IPS-NIHi7 (cell line): Measurements from ENCODE around the gene CCR5AS.
"Not testable (repeated sequence)": the region's sequence is repeated elsewhere in the genome, so short reads cannot be mapped to it uniquely, and the experiment has no call there.

ENCODE experiments used
- DNase-seq: peaks from one replicate; pipeline ENCODE4 v3.0.0; 2012; ENCODE audit warnings: mixed read lengths; ENCODE audit errors: extremely low spot score

CCR5AS gene

GRCh38 chr3:46405301-46406019 is 1.4 kb downstream of the CCR5AS start:
- DNase-seq = no peak

DNA sequence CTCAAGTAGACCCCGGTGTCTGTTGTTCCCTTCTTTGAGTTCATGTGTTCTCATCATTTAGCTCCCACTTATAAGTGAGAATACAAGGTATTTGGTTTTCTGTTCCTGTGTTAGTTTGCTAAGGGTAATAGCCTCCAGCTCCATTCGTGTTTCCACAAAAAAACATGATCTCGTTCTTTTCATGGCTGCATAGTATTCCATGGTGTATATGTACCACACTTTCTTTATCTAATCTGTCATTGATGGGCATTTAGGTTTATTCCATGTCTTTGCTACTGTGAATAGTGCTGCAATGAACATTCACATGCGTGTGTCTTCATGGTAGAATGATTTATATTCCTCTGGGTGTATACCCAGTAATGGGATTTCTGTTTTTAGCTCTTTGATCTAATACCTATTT is 4.0 kb downstream of the CCR5AS start:
- DNase-seq = not testable (repeated sequence)

DNA sequence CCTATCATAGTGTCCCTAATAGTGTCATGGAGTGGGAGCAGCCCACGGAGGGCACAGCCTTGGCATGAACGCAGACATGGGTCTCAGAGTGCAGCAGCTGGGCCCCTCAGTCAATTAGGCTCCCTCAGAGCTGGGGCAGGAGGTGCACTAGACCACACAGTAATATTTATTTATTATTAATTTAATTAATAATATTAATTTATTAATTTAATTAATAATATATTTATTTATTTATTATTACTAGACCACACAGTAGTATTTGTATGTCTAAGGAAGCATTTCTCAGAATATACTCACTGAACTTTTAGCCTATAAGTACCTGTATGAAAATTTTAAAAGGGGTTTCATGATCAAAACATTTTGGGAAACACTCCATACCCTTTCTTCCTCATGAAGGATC is 5.3 kb downstream of the CCR5AS start:
- no peak for DNase-seq

DNA sequence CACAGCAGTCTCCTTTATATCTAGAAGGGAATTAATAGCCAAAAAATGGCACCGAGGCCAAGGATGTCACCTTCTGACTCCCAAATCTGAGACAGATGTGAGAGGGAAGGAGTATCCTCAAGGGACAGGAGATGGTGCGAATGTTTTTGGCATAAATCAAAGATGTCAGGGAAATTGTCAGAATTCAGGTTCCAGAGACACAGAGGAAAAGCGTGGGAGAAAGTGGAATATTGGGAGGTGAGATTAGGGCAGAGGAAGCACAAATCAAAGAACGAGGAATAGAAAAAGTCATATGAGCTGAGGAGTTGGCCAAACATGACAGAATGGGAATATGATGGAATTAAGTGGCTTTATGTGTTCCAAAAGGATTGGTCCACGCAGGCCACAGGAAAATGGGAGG is 6.0 kb downstream of the CCR5AS start:
- no peak for DNase-seq

- no peak for DNase-seq
Measured at GRCh38 chr3:46400000-46400734, 6.7 kb downstream of the CCR5AS start.

DNA sequence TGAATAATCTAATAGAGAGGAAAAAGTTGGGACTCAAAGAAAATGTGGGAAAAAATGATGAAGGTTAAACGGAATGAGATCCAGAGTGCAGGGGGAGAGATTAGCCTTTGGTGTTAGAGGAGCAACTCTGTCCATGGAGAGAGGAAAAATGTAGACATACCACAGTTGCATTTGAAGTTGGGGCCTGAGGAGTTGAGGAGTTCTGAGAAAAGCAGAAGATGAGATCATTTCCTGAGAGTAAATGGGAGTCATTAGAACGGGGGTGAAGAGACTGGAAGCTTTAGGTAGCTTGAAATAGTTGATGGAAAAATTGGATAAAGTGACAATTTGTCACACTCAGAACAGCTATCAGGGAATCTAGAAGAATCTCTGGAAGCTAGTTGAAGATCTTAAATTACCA is 7.3 kb downstream of the CCR5AS start:
- DNase-seq = no peak

- DNase-seq = no peak
Measured at GRCh38 chr3:46399098-46399497, 7.8 kb downstream of the CCR5AS start.

GRCh38 chr3:46398186-46398955 is 8.5 kb downstream of the CCR5AS start:
- no peak for DNase-seq

GRCh38 chr3:46397111-46397510 is 9.8 kb downstream of the CCR5AS start:
- no peak for DNase-seq

GRCh38 chr3:46395766-46396530 is 10.9 kb downstream of the CCR5AS start:
- DNase-seq = no peak

- DNase-seq = no peak
Measured at GRCh38 chr3:46395210-46395661, 11.6 kb downstream of the CCR5AS start.

GRCh38 chr3:46393554-46394434 is 13.1 kb downstream of the CCR5AS start:
- peak; percentile 55 for DNase-seq

- DNase-seq = no peak
Measured at GRCh38 chr3:46393011-46393410, 13.9 kb downstream of the CCR5AS start.

GRCh38 chr3:46391526-46391925 is 15.3 kb downstream of the CCR5AS start:
- not testable (repeated sequence) for DNase-seq

GRCh38 chr3:46389306-46389705 is 17.6 kb downstream of the CCR5AS start:
- no peak for DNase-seq

DNA sequence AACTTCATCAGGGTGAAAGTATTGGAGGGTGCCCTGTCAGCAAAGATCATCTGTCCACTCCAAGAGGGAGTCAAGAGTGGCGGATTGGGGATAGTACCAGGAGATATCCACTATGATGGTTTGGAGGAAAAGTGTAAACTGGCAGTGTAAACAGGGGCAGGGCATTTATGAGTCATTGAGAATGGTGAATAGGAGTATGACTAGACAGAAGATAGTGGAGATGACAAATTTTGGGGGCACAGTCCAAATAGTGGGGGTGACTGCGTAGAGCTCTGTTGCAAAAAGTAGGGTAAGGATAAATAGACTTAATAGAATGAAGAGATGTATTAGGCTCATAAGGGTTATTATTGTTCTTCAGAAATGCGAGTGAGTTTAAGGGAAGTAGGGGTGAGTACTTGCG is 18.0 kb downstream of the CCR5AS start:
- not testable (repeated sequence) for DNase-seq

GRCh38 chr3:46386205-46386604 is 20.7 kb downstream of the CCR5AS start:
- no peak for DNase-seq

GRCh38 chr3:46383951-46384330 is 22.9 kb downstream of the CCR5AS start:
- DNase-seq = no peak

DNA sequence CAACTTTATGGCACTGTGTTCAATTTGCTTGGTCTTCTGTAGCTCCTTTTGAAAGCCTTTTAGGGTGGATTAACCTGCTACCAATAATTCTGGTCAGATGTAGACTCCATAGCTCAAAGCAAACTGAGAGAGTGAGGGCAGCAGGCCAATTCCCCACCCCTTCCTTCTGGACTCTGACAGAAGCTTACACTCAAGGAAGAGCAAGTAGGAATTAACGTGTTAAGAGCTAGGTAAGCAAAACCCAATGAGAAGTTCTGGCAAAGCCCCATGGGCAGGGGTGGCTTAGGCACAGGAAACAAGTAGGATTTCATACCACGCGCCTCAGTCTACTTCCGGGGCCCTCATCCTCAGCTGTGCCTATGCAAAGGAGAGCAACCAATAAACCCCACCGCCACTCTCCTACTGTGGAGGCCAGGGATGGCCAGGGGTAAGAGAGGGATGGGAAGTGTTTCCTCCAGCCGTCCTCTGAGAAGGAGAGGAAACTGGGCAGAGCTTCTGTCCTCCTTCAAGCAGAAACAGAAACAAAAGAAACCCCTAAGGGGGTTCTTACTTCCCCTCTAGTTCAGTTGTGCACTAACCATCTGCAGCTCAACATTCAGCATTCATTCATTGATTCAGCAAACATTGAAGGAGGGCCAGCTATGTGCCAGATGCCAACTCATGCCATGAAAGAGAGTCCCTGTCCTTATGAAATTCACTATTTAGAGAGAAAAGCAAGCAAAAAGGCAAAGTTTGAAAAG is 23.5 kb downstream of the CCR5AS start:
- no peak for DNase-seq

DNA sequence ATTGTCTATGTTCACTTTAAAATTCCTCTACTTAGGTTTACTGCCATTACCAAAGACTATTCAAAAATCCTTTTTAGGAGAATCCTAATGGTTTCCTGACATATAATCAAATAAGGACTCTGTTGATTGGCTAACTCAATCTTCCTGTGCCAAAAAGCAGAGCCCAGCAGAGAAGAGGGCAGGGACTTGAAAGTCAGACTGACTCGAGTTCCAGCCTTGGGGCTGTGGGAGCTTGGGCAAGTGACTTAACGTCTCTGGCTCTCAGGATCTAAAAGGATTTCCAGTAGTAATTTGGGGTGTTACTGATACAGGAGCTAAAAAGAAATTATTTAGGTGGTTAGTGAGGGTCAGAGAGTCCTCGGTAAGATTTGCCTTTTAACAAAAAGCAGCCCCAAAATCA is 25.2 kb downstream of the CCR5AS start:
- no peak for DNase-seq
